Dedifferentiated amniotic fluid mesenchymal stem cell (primary cell): ENCODE measurements around the gene EXOC2.

ENCODE experiments used
- DNase-seq: peaks from one replicate; pipeline ENCODE4 v3.0.0-alpha.2; 2016; ENCODE audit errors: extremely low spot score

EXOC2 gene

DNA sequence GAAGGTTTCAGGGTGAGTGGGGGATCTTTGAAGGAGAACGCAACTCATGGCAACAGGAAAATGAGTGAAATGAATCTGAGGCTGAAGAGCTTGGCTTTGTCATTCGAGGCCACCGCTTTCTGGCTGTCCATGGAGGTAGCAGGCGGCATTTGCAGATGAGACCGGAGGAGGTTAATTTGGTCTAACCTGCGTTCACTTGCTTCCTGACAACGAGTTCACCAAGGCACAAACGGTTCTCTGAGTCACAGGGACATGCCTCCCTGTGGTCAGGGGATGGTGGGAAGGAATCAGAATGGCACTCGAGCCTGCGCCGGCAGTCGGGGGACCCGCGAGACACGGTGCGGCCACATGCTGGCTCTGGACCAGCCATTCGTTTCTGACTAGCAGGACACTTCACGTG lies 226.4 kb downstream of the EXOC2 start:
- no peak for DNase-seq

DNA sequence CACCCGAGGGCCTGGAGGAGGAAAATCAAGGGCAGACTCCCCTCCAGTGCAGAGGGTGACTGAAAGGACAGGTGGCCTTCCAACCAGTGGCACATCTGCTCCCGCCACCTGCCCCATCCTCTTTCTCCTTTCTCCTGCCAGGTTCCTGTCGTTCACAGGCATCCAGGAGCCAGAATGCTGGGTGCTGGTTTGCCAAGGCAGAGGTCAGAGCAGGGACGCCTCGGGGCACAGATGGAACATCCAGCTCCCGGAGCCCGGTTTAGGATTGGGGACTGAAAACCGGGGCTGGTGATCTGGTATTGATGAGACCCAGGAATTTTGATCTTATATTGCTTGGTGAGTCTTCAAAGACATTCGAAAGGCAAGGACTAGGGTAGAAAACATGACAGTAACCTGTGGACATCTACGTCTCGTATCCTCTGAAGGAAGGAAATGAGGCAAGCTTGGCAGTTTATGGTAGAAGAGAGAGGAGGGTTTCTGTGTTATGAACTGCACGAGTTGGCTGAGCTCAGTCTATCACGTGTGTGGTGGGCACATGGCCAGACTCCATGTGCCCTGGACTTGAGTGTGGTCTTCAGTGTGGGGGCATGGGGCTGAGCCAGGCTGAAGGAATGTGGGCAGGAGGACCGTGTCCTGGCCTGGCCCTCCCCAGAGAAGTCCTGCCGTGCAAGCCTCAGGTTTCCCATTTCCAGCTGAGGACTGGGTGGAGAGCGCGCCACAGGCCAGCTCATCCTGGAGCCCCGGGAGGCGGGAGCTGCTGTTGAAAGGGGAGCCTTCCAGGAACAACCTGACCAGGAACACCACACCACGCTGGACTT lies 227.2 kb downstream of the EXOC2 start:
- DNase-seq = no peak

DNA sequence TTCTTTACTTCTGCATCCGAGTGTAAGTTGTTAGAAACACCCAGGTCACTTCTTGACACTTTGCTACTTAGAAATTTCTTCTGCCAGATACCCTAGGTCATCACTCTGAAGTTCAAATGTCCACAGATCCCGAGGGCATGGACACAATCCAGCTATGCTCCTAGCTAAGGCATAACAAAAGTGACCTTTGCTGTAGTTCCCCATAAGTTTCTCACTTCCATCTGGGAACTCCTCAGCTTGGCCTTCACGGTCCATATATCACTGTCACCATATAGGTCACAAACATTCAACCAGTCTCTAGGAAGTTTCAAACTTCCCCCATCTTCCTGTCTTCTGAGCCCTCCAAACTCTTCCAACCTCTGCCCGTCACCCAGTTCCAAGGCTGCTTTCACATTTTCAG lies 236.1 kb downstream of the EXOC2 start:
- DNase-seq = no peak

DNA sequence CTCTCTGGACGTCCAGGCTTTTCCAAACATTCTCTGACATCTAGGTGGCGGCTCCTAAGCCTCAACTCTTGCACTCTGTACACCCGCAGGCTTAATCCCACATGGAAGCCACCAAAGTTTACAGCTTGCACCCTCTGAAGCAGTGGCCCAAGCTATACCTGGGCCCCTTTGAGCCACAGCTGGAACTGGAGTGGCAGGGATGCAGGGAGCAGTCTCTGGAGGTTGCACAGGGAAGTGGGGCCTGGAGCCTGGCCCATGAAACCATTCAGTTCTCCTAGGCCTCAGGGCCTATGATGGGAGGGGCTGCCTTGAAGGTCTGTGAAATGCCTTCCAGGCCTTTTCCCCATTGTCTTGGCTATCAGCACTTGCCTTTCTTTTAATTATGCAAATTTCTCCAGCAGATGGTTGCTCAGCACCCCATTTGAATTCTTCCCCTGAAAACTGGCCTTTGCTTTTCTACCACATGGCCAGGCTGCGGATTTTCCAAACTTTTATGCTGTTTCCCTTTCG lies 236.5 kb downstream of the EXOC2 start:
- DNase-seq = no peak

DNA sequence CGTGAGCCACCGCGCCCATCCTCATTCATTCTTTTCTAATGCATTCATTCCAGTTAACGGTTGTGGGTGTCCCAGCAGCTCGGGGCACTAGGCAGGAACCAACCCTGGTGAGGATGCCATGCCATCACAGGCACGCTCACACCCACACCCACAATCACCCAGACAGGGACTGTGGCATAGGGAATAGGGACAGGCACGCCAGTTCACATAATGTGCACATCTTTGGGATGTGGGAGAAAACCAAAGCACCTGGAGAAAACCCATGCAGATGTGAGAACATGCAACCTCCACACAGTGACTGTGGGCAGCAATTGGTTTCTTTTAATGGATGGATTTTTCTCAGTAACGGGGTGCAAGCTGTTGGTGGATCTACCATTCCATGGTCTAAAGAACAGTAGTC lies 237.1 kb downstream of the EXOC2 start:
- DNase-seq = no peak

DNA sequence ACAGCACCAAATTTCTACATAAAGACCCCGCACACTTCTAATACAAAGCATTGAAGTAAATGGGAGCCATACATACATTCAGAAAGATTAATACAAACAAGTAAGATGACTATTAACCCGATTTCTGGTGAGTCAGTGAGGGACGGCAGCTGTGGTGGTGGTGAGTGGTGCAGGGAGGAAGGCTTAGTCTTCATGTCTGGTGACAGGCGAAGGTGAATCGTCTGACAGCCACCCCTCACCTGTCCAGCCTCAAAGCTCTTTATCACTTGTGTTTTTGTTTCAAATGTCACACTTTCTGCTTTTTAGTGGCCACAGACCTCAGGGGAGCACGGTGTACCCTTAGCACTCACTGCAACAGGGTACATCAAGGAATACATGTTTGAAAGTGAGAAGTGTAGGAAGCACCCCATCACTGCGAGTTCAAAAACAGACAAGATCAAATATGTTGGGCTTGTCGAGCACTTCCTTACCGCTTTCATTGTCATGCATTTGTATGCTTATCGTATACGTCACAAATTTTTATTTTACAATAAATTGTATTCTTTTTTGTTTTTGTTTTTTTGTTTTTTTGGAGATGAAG lies 237.8 kb downstream of the EXOC2 start:
- DNase-seq = no peak

DNA sequence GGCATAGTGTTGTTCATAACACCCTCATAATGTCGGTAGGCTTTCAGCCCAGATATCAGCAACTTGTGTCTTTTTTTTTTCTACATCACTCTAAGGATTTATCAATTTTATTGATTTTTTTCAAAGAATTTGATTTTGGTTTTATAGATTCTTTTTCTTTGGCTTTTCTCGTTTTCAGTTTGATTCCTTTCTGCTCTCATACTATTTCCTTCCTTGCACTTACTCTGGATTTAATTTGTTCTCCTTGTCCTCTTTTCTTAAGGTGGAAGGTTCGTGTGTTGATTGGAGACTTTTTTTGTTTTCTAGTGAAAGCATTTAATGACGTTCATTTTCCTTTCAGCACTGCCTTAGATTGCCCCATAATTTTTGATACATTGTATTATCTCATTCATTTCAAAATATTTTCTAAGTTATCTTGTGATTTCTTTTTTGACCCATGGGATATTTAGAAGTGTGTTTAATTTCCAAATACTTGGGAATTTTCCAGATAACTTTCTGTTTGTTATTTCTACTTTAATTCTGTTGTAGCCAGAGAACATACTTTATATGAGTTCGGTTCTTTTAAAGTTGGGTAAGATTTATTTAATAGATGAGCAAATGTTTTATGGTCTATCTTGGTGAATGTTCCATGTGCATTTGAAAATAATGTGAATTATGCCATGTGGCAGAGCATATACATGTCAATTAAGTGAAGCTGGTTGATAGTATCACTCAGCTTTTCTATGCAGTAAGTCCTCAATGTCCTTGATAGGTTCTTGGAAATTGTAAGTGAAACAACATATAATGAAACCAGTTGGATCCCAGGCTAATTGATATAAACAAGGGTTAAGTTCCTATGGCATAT lies 238.6 kb downstream of the EXOC2 start:
- no peak for DNase-seq

DNA sequence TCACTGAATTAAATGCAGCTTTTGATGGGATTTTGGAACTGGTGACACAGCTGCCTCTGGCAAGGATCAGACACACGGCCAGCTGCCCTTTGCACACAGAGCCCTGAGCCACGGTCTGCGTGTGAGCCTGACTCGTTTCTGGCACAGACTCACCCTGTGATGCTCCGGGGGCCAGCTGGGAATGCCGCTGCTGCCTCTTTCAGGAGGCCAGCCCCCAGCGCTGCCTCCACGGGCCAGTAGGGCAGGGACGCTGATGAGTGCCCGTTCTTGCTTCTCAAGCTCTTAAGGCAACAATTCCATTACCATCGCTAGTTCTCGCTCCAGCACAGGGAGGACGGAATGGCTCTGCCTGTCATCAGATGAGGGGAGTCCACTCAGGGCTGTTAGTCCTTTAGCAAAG lies 239.8 kb downstream of the EXOC2 start:
- DNase-seq = no peak

DNA sequence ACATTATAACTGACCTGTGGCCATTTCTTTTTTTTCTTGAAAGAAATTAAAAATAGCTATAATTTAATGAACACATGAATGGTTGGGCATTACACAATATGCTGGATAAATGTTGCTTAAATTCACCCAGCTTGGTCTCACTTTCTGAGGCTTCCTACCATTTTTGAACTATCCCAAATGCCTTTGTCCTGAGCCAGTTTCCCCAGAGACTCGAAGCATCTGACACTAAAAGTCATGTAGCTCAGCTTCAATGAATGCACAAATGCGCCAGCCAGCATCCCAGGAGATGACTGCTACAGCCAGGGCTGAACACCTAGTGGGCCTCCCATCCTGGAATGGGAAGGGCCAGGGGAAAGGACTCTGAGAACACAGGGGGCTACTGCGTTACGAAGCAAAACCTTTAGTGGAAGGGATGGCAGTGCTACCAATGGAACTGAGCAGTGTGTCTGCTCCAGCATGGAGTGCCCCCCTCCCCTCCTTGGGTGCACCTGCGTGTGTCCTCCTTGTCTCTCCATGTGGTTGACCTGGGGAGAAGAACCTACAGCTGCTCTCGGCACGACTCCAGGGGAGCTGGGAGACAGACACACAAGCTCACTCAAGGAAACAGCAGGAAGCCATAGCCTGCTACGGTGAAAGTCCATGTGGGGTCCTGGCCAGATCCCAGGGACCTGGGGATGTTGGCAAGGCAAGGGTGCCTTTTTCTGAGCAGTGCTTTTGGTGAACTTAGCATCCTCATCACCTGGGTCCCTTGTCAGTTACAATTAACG lies 240.5 kb downstream of the EXOC2 start:
- no peak for DNase-seq

DNA sequence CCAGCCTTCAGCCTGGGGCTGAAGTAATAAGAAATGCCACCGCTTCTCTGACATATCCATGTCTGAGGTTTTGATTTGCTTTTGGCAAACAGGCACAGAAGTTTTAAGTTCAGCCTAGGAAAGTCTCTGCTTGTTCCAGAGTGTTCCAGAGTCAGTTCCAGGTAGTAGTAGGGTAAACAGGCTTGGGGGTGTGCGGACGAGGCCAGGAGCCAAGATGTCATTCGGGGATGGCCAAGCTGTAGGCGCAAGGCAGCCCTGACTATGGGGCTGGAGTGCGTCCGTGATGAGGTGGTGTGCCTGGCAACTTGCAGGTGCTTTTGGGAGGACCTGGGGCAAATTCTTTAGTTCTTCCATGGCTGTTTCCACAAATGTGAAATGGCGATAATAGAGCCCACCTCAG lies 241.1 kb downstream of the EXOC2 start:
- no peak for DNase-seq

DNA sequence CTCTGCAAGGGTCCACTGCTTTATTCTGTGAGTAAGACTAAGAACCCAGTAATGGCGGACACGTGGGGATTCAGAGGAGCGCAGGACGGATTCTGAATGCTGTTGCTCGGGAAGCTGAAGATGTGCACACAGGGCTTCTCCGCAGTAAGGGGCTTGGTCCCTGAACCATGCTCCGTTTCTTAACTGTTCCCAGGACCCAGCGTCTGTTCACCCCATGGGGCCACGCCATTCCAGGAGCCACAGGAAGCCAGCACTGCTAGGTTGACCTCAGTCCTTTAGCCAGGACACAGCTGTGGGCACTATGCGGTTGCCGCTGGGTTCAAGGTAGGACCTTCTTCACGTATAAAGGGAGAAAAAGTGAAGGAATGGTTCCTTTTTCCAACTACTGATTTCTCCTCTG lies 241.6 kb downstream of the EXOC2 start:
- DNase-seq = no peak

DNA sequence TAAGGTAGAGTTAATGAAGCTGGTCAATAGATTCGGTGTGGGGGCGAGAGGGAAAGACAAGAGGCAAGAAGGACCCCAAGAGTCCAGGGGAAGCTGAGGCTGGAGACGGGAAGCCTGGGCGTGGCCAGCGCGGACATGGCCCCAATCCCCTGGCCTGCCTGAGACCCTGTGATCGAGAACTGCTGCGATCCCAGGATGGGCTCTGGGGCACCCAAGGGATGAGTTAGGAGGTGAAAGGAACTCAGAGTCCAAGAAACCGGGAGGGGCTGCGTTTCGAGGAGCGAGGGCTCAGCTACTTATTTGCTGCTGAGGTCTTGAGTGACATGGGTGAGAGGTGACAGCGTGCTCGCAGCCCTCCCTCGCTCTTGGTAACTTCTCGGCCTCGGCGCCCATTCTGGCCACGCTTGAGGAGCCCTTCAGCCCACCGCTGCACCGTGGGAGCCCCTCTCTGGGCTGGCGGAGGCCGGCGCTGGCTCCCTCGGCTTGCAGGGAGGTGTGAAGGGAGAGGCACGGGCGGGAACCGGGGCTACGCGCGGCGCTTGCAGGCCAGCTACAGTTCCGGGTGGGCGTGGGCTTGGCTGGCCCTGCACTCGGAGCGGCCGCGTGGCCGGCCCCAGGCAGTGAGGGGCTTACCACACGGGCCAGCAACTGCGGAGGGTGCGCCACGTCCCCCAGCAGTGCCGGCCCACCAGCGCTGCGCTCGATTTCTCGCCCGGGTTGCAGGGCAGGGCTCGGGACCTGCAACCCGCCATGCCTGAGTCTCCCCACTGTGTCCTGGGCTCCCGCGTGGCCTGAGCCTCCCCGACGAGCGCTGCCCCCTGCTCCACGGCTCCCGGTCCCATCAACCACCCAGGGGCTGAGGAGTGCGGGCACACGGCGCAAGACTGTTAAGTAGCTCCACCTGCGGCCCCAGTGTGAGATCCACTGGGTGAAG lies 243.2 kb downstream of the EXOC2 start:
- no peak for DNase-seq

DNA sequence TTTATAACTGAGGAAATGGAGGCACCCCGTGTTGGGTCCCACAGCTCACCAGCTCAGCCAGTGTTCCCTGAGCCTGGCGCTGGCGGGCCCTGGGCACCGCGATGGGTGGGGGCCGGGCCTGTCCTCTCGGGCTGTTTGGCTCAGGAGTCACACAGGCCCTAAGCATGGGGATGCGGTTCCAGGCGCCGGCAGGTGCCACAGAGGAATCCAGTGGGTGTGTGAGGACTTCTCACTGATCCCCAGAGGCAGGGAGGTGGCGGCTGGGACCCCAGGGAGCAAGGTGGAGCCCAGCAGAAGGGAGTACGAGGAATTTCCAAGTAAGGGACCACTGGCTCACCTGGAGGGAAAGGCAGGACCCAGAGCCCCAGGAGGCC lies 243.9 kb downstream of the EXOC2 start:
- no peak for DNase-seq

DNA sequence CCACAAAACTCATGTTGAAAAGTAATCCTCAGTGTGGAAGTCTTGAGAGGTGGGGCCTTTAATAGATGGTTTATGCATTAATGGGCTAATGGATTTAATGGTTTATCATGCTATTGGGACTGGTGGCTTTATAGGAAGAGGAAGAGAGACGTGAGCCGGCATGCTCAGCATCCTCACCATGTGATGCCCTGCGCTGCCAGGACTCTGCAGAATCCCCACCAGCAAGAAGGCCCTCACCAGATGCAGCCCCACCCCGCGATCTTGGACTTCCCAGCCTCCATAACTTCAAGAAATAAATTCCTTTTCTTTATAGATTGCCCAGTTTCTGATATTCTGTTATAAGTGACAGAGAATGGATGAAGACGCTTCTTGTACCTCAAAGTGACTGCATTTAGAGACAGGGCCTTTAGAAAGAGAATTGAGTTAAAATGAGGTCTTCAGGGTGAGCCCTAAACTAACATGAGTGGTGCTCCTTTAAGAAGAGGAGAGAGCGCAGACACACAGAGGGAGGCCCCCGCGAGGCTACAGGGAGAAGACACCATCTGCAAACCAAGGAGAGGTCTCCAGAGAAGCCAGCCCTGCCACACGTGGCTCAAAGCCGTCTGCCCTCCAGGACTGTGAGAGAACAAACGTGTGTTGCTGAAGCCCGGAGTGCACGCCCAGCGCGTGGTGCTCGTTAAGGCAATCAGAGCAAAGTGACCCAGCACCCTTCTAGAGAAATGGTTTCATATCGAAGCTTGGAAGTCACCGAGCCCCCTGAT lies 244.5 kb downstream of the EXOC2 start:
- DNase-seq = no peak

DNA sequence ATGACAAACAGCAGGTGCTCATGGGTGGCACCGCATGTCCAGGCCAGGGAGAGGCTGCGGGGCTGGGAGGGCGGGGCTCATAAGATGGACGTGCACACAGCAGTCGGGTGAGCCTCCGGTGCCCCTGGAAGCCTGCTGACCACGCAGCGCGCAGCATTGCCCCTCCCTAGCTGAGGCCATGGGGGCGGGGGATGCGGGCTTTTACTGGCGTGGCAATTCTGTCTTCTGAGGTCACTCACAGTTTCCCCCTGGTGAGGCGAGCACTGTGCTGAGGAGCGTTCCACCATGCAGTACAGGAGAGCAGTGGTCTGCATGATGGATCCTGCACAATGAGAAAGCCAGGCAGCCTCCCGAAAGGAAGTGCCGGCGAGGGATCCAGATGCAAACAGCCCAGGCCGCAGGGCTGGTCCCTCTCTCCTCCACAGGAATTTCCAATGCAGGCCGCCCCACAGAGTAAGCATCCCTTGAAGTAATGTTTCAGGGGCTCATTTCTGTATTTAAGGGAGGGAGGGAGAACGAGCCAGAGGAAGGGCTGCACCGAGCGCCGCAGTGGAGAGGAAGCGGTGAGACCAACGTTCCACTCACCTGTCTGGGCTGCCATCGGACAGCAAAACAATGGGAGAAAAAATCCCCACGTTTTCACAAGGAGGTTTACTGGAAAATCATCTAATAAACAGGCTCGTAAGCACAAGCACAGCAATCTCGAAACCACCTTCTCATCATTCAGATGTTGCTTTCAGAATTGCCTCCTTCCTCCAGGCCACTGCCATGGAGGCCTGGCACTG lies 245.4 kb downstream of the EXOC2 start:
- no peak for DNase-seq

DNA sequence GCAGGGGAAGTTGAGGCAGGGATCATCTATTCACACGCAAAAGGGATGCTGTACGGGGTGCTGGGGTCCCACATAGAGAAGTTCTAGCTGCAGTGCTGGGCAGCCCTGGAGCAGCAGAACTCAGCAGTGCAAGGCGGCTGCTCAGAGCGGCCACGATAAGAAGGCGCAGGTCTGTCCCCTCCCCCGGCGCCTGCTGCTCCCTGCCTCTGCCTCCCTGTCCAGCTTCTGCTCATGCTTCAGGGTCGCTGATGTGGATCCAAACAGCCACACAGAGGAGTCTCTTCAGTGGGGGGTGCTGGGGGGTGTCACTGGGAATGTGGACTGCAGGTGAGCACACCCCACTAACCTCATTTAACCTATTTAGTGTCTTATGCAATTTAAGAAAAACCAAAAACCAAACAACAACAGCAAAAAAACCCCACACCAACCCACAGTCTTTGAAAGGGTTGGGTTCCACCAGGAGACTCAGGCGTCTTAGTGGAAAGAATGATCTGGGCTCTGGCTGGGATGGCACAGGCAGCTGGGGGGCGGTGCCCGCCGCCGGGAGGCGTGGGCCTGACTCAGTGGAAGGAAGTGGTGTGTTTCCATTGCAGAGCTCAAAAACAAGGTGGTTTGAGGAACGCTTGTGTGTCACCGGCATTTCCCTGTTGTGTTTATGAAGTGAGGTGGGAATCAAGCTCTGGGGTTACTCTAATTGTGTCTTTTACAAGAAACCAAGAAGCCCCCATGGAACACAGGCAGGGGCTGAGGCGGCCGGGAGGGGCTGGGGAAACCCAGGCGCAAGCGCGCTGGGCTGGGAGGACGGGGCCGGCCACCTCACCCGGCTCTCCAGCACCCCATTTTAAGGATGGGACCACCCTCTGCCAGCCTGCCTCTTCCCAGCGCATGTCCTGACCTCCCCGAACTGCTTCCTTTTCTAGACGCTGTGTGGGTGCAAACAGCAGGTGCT lies 246.2 kb downstream of the EXOC2 start:
- no peak for DNase-seq

DNA sequence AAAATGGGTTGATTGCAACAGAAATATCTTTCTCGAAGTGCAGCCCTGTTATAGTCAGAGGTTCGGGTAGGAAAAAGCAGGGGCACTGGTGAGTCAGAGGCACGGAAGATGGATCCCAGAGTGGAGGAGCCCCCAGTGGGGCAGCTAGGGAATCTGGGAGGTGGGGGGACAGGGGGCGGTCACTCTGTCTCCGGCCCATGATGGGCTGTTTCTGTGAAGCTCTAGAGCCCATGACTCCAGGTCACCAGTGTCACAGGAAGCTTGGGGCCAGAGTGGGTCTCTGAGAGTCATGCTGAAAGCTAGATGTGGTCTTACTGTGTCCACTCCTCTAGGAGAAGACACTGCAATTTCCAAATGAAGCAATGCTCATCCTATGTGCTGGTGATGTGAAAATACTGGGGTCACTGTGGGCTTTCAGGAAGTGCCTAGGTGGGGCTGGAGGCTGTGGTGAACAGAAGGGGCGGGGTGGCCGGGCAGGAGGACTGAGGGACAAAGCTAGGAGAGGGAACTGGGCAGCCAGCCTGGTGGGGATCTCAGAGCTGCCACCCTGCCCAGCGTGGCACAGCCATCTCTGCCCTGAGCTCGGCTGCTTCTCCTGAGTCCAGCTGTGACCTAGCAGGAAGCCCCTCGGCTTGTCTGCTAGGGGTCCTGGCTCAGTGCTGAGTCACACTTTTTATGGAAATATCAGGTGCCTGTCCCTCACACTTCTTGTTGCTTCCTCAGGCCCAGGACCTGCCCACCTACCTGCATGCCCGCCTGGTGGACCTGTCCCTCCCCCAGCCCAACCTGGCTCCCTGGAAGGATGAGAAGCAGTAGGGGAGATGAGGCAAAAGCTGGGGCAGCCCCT lies 247.1 kb downstream of the EXOC2 start:
- DNase-seq = no peak
